A549 (cell line): ENCODE results near the gene SPACDR. TPM values are rescaled to one million over a fixed set of nuclear protein-coding genes. Genes with fewer than 3 reads are reported as not detected.
"Not testable (repeated sequence)": the region's sequence is repeated elsewhere in the genome, so short reads cannot be mapped to it uniquely, and the experiment has no call there.

Experiments
- ATAC-seq, 2 experiments: fragments of 200-7000 bp in 1 of 2; fragments of >200 bp in 1 of 2; cut with Nextera tagmentation in 1 of 2; cut with Tn5 transposase in 1 of 2; 3 replicates each; pipeline versions ENCODE4 v1.8.0 to v1.9.1; 2018 to 2020; ENCODE audit warnings: mild to moderate bottlenecking in 1 of 2, moderate library complexity in 1 of 2
- CTCF ChIA-PET: fragments of 300-600 bp; sonication (Branson Sonifier 250); formaldehyde crosslinking; extraction: SDS; loops from one replicate; lab custom pipeline; 2021; ENCODE audit warnings: antibody characterized with exemption, inconsistent platforms; lab: Yijun Ruan, JAX
- POLR2A ChIA-PET: fragments of 350-600 bp; formaldehyde crosslinking; extraction: SDS; loops from one replicate; lab custom pipeline; 2021; ENCODE audit warnings: antibody characterized with exemption, inconsistent platforms; lab: Yijun Ruan, JAX
- DNase-seq, 2 experiments: peaks; one replicate each; pipeline versions ENCODE4 v3.0.0 to v3.0.0-alpha.2; 2011 to 2016; ENCODE audit warnings: low read depth in 1 of 2, low spot score in 1 of 2
- FAIRE-seq: peaks from 2 replicates; lab custom pipeline; 2011; peaks lifted over from hg19 to GRCh38; lab: Jason Lieb, UNC
- H3K27ac ChIP-seq, 2 experiments: fragments of >200 bp; sonication (Bioruptor Twin); formaldehyde crosslinking; 3 replicates each; pipeline ENCODE4 v1.5.1; 2016 to 2017
- H3K4me1 ChIP-seq: fragments of >200 bp; sonication (Bioruptor Twin); formaldehyde crosslinking; 3 replicates; pipeline ENCODE4 v1.6.1; 2016
- H3K4me2 ChIP-seq: fragments of >200 bp; sonication (Bioruptor Twin); formaldehyde crosslinking; 3 replicates; pipeline ENCODE4 v1.6.1; 2016
- H3K4me3 ChIP-seq: fragments of >200 bp; sonication (Bioruptor Twin); formaldehyde crosslinking; 3 replicates; pipeline ENCODE4 v1.5.1; 2016
- H3K9me3 ChIP-seq: fragments of >200 bp; sonication (Bioruptor Twin); formaldehyde crosslinking; 3 replicates; pipeline ENCODE4 v1.6.1; 2016
- ATOH8 ChIP-seq: fragments of 250-450 bp; sonication (Bioruptor Pico); IDR thresholded peaks from 2 replicates; pipeline ENCODE4 v1.5.0; 2020; ENCODE audit warnings: low read depth, mild to moderate bottlenecking, moderate library complexity
- CHD4 ChIP-seq: fragments of 200-600 bp; sonication (generic); IDR thresholded peaks from 2 replicates; pipeline ENCODE4 v1.6.1; 2016; ENCODE audit warnings: antibody characterized with exemption, mild to moderate bottlenecking, borderline replicate concordance
- CTCF ChIP-seq: fragments of >200 bp; sonication (Bioruptor Twin); formaldehyde crosslinking; IDR thresholded peaks from 3 replicates; pipeline ENCODE4 v1.5.1; 2016
- E2F6 ChIP-seq: IDR thresholded peaks from 2 replicates; pipeline ENCODE4 v1.6.1; 2012; ENCODE audit warnings: low read depth, borderline replicate concordance
- EHF ChIP-seq: fragments of 250-450 bp; sonication (Bioruptor Pico); IDR thresholded peaks from 2 replicates; pipeline ENCODE4 v1.5.0; 2020; ENCODE audit warnings: mild to moderate bottlenecking
- EHMT2 ChIP-seq: fragments of 200-600 bp; sonication (generic); IDR thresholded peaks from 2 replicates; pipeline ENCODE4 v1.6.1; 2016; ENCODE audit warnings: antibody characterized with exemption, low read depth, mild to moderate bottlenecking, moderate library complexity
- EP300 ChIP-seq, 2 experiments: fragments of >200 bp; sonication (Bioruptor Twin); formaldehyde crosslinking; IDR thresholded peaks; 2 replicates in 1 of 2; 3 replicates in 1 of 2; pipeline ENCODE4 v1.6.1; 2016 to 2017
- FOSB ChIP-seq: fragments of 250-450 bp; sonication (Bioruptor Pico); IDR thresholded peaks from 2 replicates; pipeline ENCODE4 v1.5.0; 2020; ENCODE audit warnings: mild to moderate bottlenecking, moderate library complexity
- HEYL ChIP-seq: fragments of 250-450 bp; sonication (Bioruptor Pico); IDR thresholded peaks from 2 replicates; pipeline ENCODE4 v1.8.0; 2021; ENCODE audit warnings: mild to moderate bottlenecking, moderate library complexity
- HOXB13 ChIP-seq: fragments of 250-450 bp; sonication (Bioruptor Pico); IDR thresholded peaks from 2 replicates; pipeline ENCODE4 v1.5.0; 2020; ENCODE audit warnings: low read depth, mild to moderate bottlenecking, moderate library complexity
- JUNB ChIP-seq: fragments of >200 bp; sonication (Bioruptor Twin); formaldehyde crosslinking; IDR thresholded peaks from 2 replicates; pipeline ENCODE4 v1.6.1; 2016
- MAFK ChIP-seq: fragments of 450-650 bp; IDR thresholded peaks from 2 replicates; pipeline ENCODE4 v1.6.1; 2014; ENCODE audit not compliant: partially characterized antibody
- NPAS2 ChIP-seq: fragments of 250-450 bp; sonication (Bioruptor Pico); IDR thresholded peaks from 2 replicates; pipeline ENCODE4 v1.8.0; 2022; ENCODE audit warnings: mild to moderate bottlenecking, moderate library complexity, borderline replicate concordance
- POLR2A ChIP-seq: IDR thresholded peaks from 2 replicates; pipeline ENCODE4 v1.6.1; 2012; ENCODE audit warnings: mild to moderate bottlenecking, low read length
- SMC3 ChIP-seq: fragments of >200 bp; sonication (Bioruptor Twin); formaldehyde crosslinking; IDR thresholded peaks from 3 replicates; pipeline ENCODE4 v1.6.1; 2018; ENCODE audit warnings: inconsistent platforms
- TP53 ChIP-seq: fragments of 250-450 bp; sonication (Bioruptor Pico); IDR thresholded peaks from 2 replicates; pipeline ENCODE4 v1.5.0; 2021; ENCODE audit warnings: mild to moderate bottlenecking, moderate library complexity
- ZC3H11A ChIP-seq: fragments of 450-650 bp; IDR thresholded peaks from 2 replicates; pipeline ENCODE4 v1.6.1; 2014; ENCODE audit warnings: antibody characterized with exemption, mild to moderate bottlenecking
- ZFP36 ChIP-seq: fragments of 450-650 bp; IDR thresholded peaks from 2 replicates; pipeline ENCODE4 v1.6.1; 2014; ENCODE audit warnings: borderline replicate concordance; ENCODE audit not compliant: partially characterized antibody
- ZNF302 ChIP-seq: fragments of 250-450 bp; sonication (Bioruptor Pico); IDR thresholded peaks from 2 replicates; pipeline ENCODE4 v1.9.0; 2021; ENCODE audit warnings: inconsistent platforms, mild to moderate bottlenecking, moderate library complexity
- WGBS: methylation state at CpG from one replicate; pipeline ENCODE4 v1.1.6; 2017; ENCODE audit errors: missing lambda C conversion rate; 5-methylcytosine and 5-hydroxymethylcytosine counted together
- polyA plus RNA-seq, 4 experiments: library from polyadenylated mRNA; depleted of rRNA in 3 of 4; stranded (reverse); fragments of >200 nt; fragmentation: RNase III in 1 of 4; extraction: RNeasy Plus Mini Kit Qiagen cat#74134 plus additional on column Dnase treatment in 1 of 4; gene quantifications; 2 replicates in 3 of 4; 3 replicates in 1 of 4; pipeline ENCODE4 v1.2.3, GENCODE V29; 2011 to 2017

The SPACDR gene
- polyA plus RNA-seq, 2 of the 4 experiments (the other 2 are of a cell fraction), result 0.17 to 0.34 TPM

GRCh38 chr7:100456562-100456961, 7.5 kb downstream of the SPACDR start:
- ATAC-seq, result no peak
- Histone ChIP-seq H3K27ac (no peak overlapping the region), H3K4me3 (no peak overlapping the region)
- no peak for FAIRE-seq
- TF ChIP-seq CTCF, result no peak
- TF ChIP-seq TP53 (CRISPR knock-in tag), result no peak
- TF ChIP-seq EP300 (IDR thresholded peaks at IDR 0.05), result no peak
- TF ChIP-seq MAFK, result no peak
- TF ChIP-seq, all 56 proteins: peak for 0
- ChIA-PET CTCF (interaction anchor here (0.6 to 1.6 kb wide), 3 partner anchors 13 to 55 kb away, joined by 3 to 7 read pairs (median 3); no protein-coding TSS in a partner anchor), POLR2A (interaction anchor here (0.6 kb wide), 1 partner anchor 446 kb away, joined by 3 read pairs; no protein-coding TSS in a partner anchor)
- WGBS, result 85% methylated on average over 14 of the region's 14 CpGs
- H3K4me1 ChIP-seq, result no peaks in the 10 kb centered on the region
- no peak for DNase-seq
- H3K4me2 ChIP-seq, result no peak overlapping the region
- no peaks in the 10 kb centered on the region for H3K9me3 ChIP-seq

- no peak for FAIRE-seq
- ATAC-seq, result no peak
- POLR2A ChIA-PET, result interaction anchor here (1.6 kb wide), 1 partner anchor 26 kb away, joined by 6 read pairs; the partner anchor contains the start of gene ZCWPW1
- no peak overlapping the region for H3K27ac ChIP-seq
- no peak overlapping the region for H3K4me3 ChIP-seq
- H3K4me1 ChIP-seq, result 0 out of 3 replicates have a peak, but pooled peaks cover 3% of the 10 kb centered on the region
- H3K9me3 ChIP-seq, result no peaks in the 10 kb centered on the region
- TF ChIP-seq FOSB, result no peak
- TF ChIP-seq ZNF302 (CRISPR knock-in tag), result no peak
- no peak for TF ChIP-seq ATOH8 (CRISPR knock-in tag)
- no peak for TF ChIP-seq TP53 (CRISPR knock-in tag)
- TF ChIP-seq EHF (CRISPR knock-in tag), result no peak
- TF ChIP-seq HEYL (CRISPR knock-in tag), result no peak
- TF ChIP-seq EHMT2, result no peak
- TF ChIP-seq POLR2A, result no peak
- TF ChIP-seq E2F6, result no peak
- no peak for TF ChIP-seq NPAS2 (CRISPR knock-in tag)
- TF ChIP-seq ZFP36, result no peak
- no peak for TF ChIP-seq HOXB13
- TF ChIP-seq JUNB, result no peak
- no peak for TF ChIP-seq CHD4
- no peak for TF ChIP-seq SMC3
- no peak for TF ChIP-seq ZC3H11A
- CTCF ChIA-PET, result interaction anchor here (0.9 to 7.2 kb wide), 11 partner anchors 8 to 315 kb away, joined by 3 to 56 read pairs (median 3); partner anchors contain the start of genes SPACDR and TSC22D4
- DNase-seq, result no peak
- H3K4me2 ChIP-seq, result no peak overlapping the region
- 89% methylated on average over 3 of the region's 3 CpGs for WGBS
Observed at GRCh38 chr7:100455206-100455605, 8.9 kb downstream of the SPACDR start.

- ATAC-seq, DNase-seq, H3K27ac ChIP-seq, FAIRE-seq, H3K4me1 ChIP-seq, H3K4me3 ChIP-seq, H3K4me2 ChIP-seq, H3K9me3 ChIP-seq: not testable (repeated sequence)
- WGBS, result 75% methylated on average over 8 of the region's 8 CpGs
- POLR2A ChIA-PET, result interaction anchor here (1.9 kb wide), 1 partner anchor 25 kb away, joined by 5 read pairs; the partner anchor contains the start of gene ZCWPW1
- CTCF ChIA-PET, result interaction anchor here (0.9 to 7.2 kb wide), 7 partner anchors 8 to 105 kb away, joined by 3 to 56 read pairs (median 7); partner anchors contain the start of gene SPACDR
Observed at GRCh38 chr7:100453854-100454253, 10.2 kb downstream of the SPACDR start.
